HCT116 (cell line): ENCODE results near the gene PRKCZ.

ENCODE experiments used
- ELF1 ChIP-seq: IDR thresholded peaks from 2 replicates; pipeline ENCODE4 v1.6.1; 2012; ENCODE audit warnings: low read depth, borderline replicate concordance
- EZH2 ChIP-seq: fragments of 200-600 bp; sonication (generic); IDR thresholded peaks from 2 replicates; pipeline ENCODE4 v1.6.1; 2017; ENCODE audit warnings: antibody characterized with exemption, mixed run types
- EZH2phosphoT487 ChIP-seq: fragments of 200-600 bp; IDR thresholded peaks from 2 replicates; pipeline ENCODE4 v1.6.1; 2018; ENCODE audit warnings: antibody characterized with exemption, borderline replicate concordance
- JUND ChIP-seq: IDR thresholded peaks from 2 replicates; pipeline ENCODE4 v1.6.1; 2012
- POLR2A ChIP-seq: IDR thresholded peaks from 2 replicates; pipeline ENCODE4 v1.7.0; 2011; ENCODE audit warnings: borderline replicate concordance; ENCODE audit not compliant: insufficient read depth, insufficient read length; ENCODE audit errors: extremely low read depth
- POLR2AphosphoS5 ChIP-seq: IDR thresholded peaks from 2 replicates; pipeline ENCODE4 v1.6.1; 2011; ENCODE audit warnings: mild to moderate bottlenecking, low read depth, low read length, moderate library complexity
- RAD21 ChIP-seq: IDR thresholded peaks from 2 replicates; pipeline ENCODE4 v1.6.1; 2012; ENCODE audit warnings: low read depth, mild to moderate bottlenecking
- SIN3A ChIP-seq: IDR thresholded peaks from 2 replicates; pipeline ENCODE4 v1.6.1; 2012; ENCODE audit warnings: low read depth
- SRF ChIP-seq: IDR thresholded peaks from 2 replicates; pipeline ENCODE4 v1.6.1; 2012; ENCODE audit warnings: low read depth
- TCF7L2 ChIP-seq: IDR thresholded peaks from 2 replicates; pipeline ENCODE4 v1.7.0; 2011; ENCODE audit warnings: borderline replicate concordance, inconsistent platforms; ENCODE audit not compliant: insufficient read depth, insufficient read length; ENCODE audit errors: extremely low read depth
- TF ChIP-seq, protein P1 (sequence below), 3 experiments: fragments of 200-600 bp in 1 of 3; sonication (generic) in 1 of 3; IDR thresholded peaks in 2 of 3; conservative IDR thresholded peaks in 1 of 3; 2 replicates each; pipeline ENCODE4 v1.5.1; 2012 to 2017; ENCODE audit warnings: low read depth in 2 of 3, low read length in 2 of 3, antibody characterized with exemption in 1 of 3, borderline replicate concordance in 1 of 3, control low read depth in 1 of 3, mild to moderate bottlenecking in 1 of 3, mixed read lengths in 1 of 3, mixed run types in 1 of 3, moderate library complexity in 1 of 3; ENCODE audit not compliant: insufficient read depth in 1 of 3
- TF ChIP-seq, protein P2 (sequence below): IDR thresholded peaks from 2 replicates; pipeline ENCODE4 v1.6.1; 2012; ENCODE audit warnings: low read depth
- TF ChIP-seq, protein P3 (sequence below): IDR thresholded peaks from 2 replicates; pipeline ENCODE4 v1.6.1; 2012
- TF ChIP-seq, protein P4 (sequence below): IDR thresholded peaks from 2 replicates; pipeline ENCODE4 v1.6.1; 2011; ENCODE audit warnings: mild to moderate bottlenecking, low read length, moderate library complexity; ENCODE audit not compliant: insufficient replicate concordance; ENCODE audit errors: extremely low read depth

DNA sequence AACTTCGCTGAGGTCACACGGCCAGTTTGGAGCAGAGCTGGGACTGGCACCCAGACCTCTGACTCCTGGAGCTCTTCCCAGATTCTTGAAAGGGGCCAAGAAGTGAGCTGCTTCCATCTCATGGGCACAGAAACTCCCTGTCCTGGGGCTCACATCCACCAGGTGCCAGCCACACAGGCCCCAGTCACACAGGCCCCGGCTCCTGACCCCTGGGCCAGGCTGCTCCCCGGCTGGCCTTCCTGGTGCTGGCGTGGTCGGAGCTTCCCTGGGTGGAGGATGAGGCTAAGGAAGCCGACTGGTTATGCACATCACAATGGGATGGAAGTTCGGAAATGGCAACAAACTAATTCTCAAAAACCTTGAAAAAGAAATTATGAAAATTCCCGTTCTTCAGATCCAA lies 34.1 kb upstream of the PRKCZ start:
- no peak for TF ChIP-seq POLR2AphosphoS5
- TF ChIP-seq POLR2A, result no peak
- TF ChIP-seq, protein P1, sequence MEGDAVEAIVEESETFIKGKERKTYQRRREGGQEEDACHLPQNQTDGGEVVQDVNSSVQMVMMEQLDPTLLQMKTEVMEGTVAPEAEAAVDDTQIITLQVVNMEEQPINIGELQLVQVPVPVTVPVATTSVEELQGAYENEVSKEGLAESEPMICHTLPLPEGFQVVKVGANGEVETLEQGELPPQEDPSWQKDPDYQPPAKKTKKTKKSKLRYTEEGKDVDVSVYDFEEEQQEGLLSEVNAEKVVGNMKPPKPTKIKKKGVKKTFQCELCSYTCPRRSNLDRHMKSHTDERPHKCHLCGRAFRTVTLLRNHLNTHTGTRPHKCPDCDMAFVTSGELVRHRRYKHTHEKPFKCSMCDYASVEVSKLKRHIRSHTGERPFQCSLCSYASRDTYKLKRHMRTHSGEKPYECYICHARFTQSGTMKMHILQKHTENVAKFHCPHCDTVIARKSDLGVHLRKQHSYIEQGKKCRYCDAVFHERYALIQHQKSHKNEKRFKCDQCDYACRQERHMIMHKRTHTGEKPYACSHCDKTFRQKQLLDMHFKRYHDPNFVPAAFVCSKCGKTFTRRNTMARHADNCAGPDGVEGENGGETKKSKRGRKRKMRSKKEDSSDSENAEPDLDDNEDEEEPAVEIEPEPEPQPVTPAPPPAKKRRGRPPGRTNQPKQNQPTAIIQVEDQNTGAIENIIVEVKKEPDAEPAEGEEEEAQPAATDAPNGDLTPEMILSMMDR (IDR thresholded peaks at IDR 0.05 in 2 of 3, conservative IDR thresholded peaks at IDR 0.05 in 1 of 3; ENCODE audit: borderline replicate concordance in 1 of 3, insufficient read depth in 1 of 3, low read depth in 2 of 3, low read length in 2 of 3), result no peak
- TF ChIP-seq, protein P2, sequence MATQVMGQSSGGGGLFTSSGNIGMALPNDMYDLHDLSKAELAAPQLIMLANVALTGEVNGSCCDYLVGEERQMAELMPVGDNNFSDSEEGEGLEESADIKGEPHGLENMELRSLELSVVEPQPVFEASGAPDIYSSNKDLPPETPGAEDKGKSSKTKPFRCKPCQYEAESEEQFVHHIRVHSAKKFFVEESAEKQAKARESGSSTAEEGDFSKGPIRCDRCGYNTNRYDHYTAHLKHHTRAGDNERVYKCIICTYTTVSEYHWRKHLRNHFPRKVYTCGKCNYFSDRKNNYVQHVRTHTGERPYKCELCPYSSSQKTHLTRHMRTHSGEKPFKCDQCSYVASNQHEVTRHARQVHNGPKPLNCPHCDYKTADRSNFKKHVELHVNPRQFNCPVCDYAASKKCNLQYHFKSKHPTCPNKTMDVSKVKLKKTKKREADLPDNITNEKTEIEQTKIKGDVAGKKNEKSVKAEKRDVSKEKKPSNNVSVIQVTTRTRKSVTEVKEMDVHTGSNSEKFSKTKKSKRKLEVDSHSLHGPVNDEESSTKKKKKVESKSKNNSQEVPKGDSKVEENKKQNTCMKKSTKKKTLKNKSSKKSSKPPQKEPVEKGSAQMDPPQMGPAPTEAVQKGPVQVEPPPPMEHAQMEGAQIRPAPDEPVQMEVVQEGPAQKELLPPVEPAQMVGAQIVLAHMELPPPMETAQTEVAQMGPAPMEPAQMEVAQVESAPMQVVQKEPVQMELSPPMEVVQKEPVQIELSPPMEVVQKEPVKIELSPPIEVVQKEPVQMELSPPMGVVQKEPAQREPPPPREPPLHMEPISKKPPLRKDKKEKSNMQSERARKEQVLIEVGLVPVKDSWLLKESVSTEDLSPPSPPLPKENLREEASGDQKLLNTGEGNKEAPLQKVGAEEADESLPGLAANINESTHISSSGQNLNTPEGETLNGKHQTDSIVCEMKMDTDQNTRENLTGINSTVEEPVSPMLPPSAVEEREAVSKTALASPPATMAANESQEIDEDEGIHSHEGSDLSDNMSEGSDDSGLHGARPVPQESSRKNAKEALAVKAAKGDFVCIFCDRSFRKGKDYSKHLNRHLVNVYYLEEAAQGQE, result no peak
- no peak for TF ChIP-seq RAD21
- TF ChIP-seq, protein P3, sequence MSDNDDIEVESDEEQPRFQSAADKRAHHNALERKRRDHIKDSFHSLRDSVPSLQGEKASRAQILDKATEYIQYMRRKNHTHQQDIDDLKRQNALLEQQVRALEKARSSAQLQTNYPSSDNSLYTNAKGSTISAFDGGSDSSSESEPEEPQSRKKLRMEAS, result no peak
- TF ChIP-seq EZH2, result no peak
- TF ChIP-seq TCF7L2, result no peak
- TF ChIP-seq SIN3A, result no peak
- no peak for TF ChIP-seq ELF1
- no peak for TF ChIP-seq JUND
- no peak for TF ChIP-seq EZH2phosphoT487
- no peak for TF ChIP-seq SRF
- TF ChIP-seq, protein P4, sequence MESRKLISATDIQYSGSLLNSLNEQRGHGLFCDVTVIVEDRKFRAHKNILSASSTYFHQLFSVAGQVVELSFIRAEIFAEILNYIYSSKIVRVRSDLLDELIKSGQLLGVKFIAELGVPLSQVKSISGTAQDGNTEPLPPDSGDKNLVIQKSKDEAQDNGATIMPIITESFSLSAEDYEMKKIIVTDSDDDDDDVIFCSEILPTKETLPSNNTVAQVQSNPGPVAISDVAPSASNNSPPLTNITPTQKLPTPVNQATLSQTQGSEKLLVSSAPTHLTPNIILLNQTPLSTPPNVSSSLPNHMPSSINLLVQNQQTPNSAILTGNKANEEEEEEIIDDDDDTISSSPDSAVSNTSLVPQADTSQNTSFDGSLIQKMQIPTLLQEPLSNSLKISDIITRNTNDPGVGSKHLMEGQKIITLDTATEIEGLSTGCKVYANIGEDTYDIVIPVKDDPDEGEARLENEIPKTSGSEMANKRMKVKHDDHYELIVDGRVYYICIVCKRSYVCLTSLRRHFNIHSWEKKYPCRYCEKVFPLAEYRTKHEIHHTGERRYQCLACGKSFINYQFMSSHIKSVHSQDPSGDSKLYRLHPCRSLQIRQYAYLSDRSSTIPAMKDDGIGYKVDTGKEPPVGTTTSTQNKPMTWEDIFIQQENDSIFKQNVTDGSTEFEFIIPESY, result no peak
